SIG-M5 treated with dmso at 0.1 percent for 504 hours (cell line): Measurements from ENCODE around the gene MOK.

ENCODE experiments used
- DNase-seq: peaks from one replicate; lab custom pipeline; 2025; ENCODE audit not compliant: unreplicated experiment; lab: John Stamatoyannopoulos, UW

MOK gene

DNA sequence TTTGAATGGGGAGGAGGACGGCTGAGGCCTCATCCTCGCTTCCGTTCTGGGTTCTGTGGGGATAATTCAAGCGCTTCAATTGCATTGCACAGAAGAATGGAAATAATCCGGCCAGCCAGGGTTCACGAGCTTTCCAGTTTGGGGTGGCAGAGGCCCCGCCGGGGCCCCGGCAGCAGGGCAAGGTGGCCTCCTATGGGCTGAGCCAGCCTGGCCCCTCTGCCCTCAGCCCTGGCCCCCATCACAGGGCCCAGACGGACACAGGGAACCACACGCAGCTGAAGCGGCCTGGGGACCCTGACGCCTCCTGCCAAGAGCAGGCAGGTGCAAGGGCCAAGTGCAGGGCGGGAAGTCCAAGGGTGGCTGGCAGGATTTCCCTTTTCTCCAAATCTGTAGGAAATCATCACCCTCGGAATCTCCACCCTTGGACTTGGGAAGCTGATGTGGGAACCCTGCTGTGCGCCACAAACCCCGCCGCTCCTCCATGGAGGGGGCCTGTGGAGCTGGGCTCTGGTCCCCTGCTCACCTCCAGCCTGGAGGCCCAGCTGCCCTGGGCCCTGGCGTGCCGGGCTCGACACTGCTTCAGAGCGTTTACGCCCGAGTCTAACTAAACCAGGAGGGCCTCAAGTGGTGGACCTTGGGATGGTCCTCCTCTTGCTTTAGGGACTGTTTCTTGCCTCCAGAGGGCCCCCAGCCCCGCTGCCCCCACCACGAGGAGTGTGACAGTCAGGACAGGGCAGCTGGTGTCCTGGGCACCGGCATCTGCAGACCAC, 78.4 kb downstream of the MOK start:
- DNase-seq = no peak

DNA sequence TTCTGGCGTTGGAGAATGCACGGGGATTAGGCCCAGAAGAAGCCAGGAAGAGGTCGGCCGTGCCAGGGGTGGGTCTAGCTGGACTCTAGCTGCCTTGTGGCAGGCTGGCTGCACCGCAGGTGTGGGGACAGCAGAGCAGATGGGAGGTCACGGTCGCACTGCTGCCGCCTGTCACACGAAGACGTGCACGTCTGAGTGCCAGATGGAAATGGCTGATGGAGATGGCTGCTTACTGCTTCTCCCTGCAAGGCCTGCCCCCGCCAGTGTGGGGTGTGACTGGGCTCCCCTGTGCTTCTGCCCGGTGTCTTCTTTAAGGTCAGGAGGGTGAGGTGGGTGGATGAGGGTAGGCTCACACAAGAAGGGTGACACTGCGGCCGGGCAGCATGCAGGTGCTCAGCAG, 79.0 kb downstream of the MOK start:
- DNase-seq = no peak

DNA sequence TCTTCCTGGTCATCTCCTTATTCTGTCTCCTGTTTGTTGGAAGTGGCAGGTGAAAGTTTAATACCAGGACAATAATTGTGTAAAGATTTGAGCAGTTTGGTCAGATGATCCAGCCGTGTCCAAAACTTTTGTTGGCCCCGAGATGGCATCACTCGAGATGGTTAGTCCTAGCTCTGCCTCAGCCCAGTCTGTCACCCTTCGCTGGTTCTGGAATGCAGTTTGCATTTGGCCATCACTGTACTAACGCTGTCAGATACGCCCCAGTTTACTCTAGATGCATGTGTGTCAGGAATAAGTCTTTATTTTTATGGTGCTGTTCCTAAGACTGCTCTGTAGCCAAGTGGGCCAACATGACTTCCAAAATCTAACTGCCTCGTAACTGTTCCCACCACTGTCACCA, 79.6 kb downstream of the MOK start:
- no peak for DNase-seq

DNA sequence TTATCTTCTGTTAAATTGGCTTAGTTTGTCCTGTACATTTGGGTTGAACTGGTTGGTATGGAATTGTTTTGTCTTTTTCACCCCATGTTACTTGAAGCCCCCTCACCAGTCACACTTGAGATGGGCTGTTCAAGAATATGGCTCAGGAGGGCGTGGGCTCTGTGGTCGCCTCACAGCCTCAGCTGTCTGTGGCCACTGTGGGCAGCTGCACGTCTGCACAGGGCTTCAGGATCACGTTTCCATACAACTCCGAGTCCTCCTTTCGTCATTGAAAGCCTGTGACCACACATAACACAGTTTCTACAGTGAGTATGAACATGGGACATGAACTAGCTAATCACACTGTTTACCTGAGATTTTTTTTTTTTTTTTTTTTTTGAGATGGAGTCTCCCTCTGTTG, 81.3 kb downstream of the MOK start:
- DNase-seq = no peak

DNA sequence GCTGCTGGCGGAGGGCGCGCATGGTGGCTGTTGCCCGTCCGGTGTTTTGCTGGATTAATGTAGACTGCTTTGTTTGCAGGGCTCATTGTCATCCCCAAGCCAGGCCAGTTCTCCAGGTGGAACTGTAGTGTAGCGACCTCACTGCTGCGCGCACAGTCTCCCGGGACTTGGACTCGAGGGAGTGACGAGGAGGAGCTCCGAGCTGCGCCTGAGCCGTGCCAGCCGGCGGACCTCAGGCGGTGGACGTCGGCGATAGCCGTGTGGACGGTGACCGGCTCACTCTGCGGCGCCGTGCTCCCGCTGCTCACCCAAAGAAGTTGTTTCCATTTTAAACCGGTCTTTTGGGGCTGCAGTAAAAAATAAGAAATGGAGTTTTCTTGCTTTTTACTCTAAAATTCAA, 82.2 kb downstream of the MOK start:
- DNase-seq = no peak

DNA sequence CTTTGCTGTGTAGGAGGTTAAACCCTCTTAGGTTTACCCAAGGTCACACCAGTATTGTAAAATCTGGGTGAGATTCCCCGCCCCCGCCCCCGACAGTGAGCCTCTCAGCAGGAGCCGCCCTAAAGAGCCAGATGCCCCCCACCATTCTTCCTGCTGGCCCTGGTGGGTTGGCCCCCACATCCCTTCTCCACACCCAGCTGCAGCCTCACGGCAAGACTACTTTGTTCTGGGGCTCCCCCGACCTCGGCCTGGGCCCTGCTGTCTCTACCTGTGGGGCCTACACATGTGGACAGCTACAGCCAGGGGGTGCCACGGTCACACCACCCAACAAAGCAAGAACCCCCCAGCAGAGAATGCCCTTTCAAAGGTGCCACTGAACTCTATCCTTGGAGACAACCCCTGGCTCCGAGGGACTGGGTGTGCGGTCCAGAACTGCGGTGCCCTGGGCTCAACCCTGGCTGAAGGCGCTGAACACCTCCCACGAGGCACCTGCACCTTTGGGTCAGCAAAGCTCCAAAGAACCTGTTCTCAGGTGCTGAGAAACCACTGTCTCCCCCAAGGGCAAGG, 82.9 kb downstream of the MOK start:
- DNase-seq = no peak

DNA sequence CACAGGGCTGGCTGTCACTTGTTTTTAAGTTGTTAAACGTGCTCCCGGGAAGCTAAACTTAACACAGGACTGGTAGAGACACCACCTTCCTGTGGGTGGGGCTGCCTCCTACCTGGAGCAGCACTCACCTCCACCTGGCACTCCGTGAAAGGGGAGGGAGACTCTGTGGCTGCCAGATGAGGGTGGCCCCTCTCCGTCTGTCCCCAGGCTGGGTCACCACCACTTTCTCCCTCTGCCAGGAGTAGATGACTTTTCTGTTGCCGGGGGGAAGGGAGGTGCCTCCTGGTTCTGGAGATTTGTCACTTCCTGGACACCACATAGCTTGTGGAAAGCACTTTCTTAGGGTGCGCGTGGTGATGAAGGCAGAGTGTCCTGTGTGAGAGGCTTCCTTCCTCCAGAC, 83.9 kb downstream of the MOK start:
- no peak for DNase-seq

DNA sequence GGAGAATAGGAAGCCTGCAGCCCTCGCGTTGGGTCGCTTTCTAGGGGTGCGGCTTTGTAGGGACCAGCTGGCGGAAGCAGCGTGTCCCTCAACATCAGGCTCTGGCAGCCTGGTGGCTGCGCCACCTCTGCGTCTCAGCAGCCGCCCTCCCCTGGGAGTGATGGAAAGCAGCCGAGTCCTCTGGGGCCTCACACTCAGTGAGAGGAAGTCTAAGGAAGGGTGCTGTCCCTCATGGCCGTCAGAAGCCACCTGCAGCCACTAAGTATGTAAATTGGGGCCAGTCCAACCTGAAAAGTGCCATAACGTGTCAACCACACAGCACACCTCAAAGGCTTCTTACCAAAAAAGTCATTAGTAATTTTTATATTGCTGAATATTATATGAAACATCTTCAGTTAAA, 84.9 kb downstream of the MOK start:
- no peak for DNase-seq

DNA sequence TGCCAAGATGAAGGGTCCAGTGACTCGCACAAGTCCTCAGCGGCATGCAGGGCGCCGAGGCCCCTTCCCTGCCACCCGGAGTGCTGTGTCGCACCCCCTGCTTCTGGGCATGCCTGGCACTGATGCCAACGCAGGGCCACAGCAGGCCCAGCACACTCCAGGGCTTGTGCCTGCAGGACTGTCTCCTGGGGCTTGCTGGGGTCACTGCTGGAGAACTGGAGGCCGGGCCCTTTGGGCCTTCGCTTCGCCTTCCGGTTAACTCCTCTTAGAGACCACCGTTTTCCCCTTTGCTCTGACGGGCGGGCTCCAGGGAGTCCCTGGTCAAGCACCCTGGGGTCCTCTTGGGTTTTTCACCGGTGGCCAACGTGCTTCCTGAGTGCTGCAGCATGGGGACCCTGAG, 85.6 kb downstream of the MOK start:
- DNase-seq = no peak

DNA sequence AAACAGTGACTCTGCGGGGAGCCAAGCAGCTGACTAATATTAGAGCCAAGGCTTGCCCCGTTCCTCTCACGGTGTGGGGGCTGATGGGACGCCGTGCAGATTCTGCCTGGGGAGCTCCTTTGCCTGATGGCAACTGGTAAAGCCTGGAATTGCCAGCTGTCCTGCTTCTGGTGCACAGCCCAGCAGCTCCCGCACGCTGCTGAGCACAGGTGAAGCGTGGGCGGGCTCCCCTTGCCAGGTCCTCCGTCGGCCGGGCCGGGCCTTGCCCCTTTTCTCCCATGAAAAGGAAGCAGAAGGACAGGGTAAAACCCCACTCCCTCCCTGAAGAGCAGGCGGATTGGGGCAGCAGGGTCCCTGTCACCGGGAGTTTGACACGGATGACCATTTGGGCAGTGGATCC, 86.3 kb downstream of the MOK start:
- no peak for DNase-seq

DNA sequence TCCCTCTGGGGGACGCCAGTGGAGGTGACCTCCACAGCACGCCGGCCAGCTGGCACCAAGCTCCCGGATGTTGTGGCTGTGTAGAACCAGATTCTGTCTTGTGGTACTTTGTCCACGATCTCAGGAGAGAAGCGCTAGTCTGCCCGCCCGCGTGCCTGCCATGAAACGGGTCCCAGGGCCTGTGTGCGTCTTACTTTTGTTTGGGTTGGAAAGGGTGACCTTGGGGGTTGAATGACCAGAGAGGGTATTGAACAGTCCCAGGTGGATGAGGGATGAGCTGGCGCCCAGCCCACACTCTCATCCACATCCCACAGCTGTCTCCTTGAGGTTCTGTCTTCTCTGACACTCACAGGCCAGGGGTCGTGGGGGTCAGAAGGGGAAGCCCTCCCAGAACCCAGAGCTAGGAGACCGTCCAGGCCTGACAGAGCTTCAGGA, 87.0 kb downstream of the MOK start:
- DNase-seq = no peak

DNA sequence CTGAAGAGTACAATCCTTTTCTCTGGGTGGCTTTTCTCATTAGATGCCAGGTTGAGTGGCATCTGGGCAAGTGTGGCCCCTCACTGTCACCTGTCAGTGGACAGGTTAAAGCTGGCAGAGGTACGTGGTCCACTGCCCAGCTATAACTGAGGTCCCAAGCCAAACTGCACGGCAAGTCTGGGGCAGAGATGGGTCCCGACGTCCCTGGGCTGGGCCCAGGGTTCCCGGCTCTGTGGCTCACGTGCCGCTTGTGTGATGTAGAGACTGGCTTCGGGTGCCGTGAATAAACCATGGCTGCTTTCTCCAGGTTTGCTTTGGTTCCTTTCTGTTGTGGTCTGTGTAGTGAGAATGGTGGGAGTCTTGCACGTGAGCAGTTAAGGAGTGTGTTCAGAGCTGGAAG, 87.6 kb downstream of the MOK start:
- DNase-seq = no peak

DNA sequence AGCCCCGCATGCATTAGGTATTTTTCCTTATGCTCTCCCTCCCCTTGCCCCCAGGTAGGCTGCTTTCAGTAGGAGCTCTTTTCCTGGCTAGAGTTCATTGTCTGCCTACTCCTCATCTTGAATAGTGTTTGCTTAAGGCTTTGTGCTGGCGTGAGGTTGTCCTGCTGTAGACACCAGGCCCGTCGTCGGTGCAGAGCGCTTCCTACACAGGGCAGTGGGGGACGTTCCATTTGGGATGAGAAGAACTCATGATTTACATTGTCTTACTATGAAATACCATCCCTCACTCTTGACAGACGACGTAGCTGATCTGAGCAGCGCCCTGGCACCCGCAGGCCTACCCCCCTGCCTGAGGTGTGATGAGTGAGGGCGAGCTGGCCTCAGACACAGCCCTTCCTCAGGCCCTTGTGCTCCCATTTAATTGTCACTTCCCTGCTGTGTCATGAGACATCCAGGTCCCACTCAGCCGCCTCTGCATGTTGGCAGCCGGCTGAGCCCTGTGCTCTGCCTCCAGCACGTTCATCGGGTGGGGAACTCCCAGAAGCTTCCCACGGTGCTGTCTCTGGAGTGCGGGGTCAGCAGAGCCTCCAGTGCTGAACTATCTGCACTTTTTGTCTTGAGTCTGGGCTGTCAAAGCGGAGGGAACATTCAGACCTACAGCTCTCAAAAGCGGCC, 89.3 kb downstream of the MOK start:
- no peak for DNase-seq

DNA sequence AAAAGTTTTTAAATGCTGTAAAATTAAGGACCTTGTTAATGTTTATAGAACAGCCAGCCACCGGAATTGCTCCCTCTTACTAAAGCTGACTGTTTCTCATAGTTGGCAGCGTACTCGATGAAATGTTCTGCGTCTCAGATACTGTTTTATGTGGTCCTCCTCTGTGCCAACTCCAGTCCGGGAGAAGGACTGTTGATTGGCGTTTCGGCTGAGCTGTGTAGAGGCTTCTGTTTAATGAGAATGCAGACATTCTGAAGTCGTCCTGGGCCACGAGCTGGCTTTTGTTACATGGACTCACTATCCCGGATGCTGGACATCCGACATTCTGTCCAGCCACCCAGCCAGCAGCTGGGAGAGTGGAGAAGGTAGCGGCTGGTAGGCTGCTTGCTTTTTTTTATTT, 89.9 kb downstream of the MOK start:
- DNase-seq = no peak

DNA sequence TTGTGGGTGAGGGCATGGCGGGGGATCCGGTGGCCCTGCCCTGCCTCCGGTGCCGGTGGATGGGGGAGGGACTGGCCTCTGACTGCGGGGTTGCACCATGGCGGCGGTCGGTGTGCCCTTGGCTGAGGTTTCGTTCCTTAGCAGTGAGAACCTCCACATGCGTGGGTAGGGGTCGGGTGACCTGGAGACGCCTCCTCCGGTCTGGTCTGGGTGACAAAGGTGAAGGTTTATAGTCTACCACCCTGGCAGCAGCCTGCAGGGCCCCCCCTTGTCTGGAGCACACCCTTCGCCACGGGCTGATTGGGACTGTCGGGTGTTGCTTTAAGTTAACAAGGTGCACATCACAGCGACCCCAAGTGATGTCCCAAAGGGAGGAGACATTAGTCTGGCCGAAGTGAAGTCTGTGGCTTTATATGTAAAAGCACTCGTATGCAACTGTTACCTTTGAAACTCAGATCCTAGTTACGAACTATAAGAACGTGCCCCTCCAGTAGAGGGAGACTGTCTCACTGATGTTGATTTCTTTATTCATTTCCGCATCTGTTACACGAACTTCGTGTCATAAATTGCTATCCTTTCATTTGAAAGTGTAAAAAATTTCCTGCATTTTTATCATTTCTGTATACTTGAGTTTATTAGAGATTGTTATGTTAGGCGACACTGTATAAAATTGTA, 90.8 kb downstream of the MOK start:
- DNase-seq = no peak

DNA sequence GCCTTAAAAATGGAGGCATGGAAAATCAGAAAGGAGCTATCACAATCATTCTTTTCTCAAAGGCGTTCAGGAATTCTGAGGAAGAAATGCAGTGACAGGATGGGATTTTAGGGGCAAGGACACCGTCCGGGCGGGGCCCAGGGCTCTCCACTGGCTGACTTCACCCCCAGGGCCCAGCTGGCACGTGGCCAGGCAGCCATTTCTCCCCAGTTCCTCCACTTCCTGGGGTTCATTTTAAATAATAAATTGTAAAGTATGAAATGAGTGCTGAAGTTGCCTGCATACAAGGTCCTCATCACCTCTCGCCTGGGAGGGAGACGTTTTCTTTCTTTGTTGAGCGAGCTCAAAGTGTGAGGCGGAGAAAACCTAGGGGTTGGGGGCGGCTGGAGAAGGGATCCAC, 91.5 kb downstream of the MOK start:
- no peak for DNase-seq

DNA sequence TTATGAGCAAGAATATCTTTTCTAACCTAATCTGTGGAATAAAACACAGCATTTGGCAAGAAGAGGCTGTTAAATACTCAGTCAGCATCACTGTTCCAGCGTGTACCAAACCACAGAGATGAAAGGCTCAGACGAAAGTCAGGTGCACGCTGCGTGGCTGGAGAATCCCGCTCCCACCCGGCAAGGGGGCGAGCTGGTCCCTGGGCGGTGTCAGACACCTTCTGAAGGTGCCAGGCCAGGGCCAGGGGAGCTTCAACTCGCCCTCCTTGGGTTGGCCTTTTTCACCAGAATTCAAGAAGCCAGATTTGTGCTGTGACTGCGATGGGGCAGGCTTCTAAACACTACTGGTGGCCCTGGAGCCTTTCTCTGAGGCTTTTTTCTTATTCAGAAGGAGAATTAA, 92.1 kb downstream of the MOK start:
- no peak for DNase-seq

DNA sequence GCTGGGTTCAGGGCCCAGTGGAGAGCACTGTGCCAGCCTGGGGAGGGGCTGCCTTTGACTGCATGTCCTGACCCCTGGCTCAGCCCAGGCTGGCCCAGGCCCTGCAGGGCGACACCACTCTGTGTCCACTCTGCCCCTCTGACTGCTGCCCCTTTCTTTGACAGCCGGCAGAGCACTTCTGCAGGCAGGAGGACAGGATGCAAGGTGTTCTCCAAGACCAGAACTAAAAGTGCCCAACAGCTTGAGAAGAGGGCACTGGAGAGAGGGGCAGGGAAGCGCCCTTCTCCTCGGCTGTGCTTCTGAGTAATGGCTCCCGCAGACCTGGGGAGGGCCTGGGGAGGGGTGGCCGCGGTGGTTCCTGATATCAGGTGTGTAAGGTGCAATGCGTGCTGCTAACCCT, 92.6 kb downstream of the MOK start:
- DNase-seq = no peak

DNA sequence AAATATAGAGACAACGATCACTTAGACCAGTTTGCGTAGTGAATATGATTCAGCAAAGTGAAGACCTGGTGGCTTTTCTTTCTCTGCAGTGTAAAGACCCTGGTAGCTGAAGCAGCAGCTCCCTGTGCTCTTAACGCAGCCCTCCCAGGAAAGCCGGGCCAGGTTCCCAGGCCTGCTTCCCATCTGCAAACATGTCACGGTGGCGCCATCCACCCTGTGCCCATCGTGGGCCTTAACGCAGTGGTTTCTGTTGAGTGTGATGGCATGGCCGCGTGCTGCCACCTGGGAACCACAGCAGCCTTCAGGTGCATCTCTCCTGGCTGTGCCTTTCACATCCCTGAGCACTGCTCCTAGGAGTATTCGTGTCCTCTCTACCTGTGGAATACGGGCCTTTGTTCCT, 93.7 kb downstream of the MOK start:
- DNase-seq = no peak

DNA sequence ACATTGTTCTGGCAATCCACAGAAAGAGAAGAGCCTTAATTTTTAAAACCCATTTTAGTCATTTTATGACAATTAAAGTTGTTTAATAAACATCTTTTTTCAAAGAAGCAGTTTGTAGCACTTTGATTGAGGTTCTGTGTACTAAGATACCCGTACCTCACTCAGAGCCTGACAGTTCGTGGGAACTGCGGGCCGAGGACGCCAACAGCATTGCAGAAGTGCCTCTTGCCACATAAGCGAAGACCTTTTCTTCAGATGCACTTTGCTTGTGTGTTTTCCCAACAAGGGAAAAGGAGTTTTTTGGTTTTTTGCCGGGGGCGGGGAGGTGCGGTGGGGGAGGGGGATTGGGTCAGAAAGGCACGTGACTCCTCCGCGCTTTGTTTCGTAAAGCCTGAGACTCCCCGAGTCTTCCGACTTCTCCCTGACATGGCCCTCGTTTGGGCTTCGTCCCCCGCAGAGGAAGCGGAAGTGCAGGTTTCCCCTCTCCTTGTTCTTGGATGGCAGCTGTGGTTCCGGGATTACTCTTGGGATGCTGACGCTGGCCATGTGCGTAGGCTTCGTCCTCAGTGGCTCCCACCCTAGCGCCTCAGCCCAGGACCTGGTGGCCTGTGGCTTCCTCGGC, 94.4 kb downstream of the MOK start:
- DNase-seq = no peak

DNA sequence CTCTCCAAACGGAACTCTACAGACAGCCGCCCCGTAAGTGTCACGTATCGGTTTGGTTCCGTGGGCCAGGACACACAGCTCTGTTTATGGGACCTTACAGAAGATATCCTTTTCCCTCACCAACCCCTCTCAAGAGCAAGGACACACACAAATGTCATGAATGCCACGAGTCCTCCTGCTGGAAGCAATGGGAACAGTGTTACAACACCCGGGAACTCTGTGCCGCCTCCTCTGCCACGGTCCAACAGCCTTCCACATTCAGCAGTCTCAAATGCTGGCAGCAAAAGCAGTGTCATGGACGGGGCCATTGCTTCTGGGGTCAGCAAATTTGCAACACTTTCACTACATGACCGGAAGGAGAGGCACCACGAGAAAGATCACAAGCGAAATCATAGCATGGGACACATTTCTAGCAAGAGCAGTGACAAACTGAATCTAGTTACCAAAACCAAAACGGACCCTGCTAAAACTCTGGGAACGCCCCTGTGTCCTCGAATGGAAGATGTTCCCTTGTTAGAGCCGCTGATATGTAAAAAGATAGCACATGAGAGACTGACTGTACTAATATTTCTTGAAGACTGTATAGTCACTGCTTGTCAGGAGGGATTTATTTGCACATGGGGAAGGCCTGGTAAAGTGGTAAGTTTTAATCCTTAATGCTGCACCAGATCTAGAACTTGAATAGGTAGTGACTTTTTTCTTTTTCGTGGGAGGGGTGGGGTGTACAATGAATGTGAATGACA, 95.6 kb downstream of the MOK start:
- DNase-seq = no peak
